Astrocyte of the spinal cord (primary cell): ENCODE measurements around the gene PRKAG1.

Experiments used
- DNase-seq: peaks from one replicate; pipeline ENCODE4 v3.0.0; 2011; ENCODE audit warnings: low read depth, low spot score
- H3K4me3 ChIP-seq: 2 replicates; pipeline ENCODE4 v1.5.1; 2011; ENCODE audit warnings: low read depth, mild to moderate bottlenecking, low read length, moderate library complexity
- CTCF ChIP-seq: IDR thresholded peaks from 2 replicates; pipeline ENCODE4 v1.5.1; 2012; ENCODE audit warnings: low read depth, mild to moderate bottlenecking, low read length, inconsistent platforms
- in situ Hi-C: cut with HindIII; loops from 2 replicates; pipeline ENCODE4 v1.10.0; 2017; ENCODE audit warnings: low sequenced_read_pairs

PRKAG1 gene

GRCh38 chr12:48999371-49000131 is 19.0 kb downstream of the PRKAG1 start, which contains the start of gene DDN:
TSS of gene DDN (minus strand) at chr12:48999375. CDS start at chr12:48999287, 88 bp downstream.
- in situ Hi-C loops, result no loop called here
- peak; percentile 47 for DNase-seq

GRCh38 chr12:48998497-48999353 is 19.9 kb downstream of the PRKAG1 start:
- in situ Hi-C loops, result no loop called here
- no peak for TF ChIP-seq CTCF
- no peak for DNase-seq
- peak overlapping the region; percentile 18 for H3K4me3 ChIP-seq

More at GRCh38 chr12:48999371-49000131, 19.0 kb downstream of the PRKAG1 start, which contains the start of gene DDN:
- TF ChIP-seq CTCF, result no peak
- H3K4me3 ChIP-seq, result peak within 1 kb of the TSS; percentile 29

- peak overlapping the region; percentile 18 for H3K4me3 ChIP-seq
- in situ Hi-C loops, result no loop called here
- no peak for DNase-seq
- TF ChIP-seq CTCF, result no peak
These were observed 20.7 kb downstream of the PRKAG1 start for GRCh38 chr12:48997719-48998496.

GRCh38 chr12:48996794-48997718 is 21.5 kb downstream of the PRKAG1 start:
- DNase-seq, result peak; percentile 67
- peak overlapping the region; percentile 15 for H3K4me3 ChIP-seq

More at GRCh38 chr12:48996794-48997718, 21.5 kb downstream of the PRKAG1 start:
- TF ChIP-seq CTCF, result peak; percentile 95
- in situ Hi-C loops, result no loop called here
